ENCODE measurements around the gene CD151.

- TF ChIP-seq CTCF (IDR thresholded peaks at IDR 0.05; ENCODE audit: low read length) (no peak), EZH2 (IDR thresholded peaks at IDR 0.05; ENCODE audit: borderline replicate concordance, low read length) (no peak)
Measured at GRCh38 chr11:794766-795633, 37.8 kb upstream of the CD151 start.
